Activated B cell treated with CpG ODN at 0.5 μM for 24 hours (primary cell): ENCODE results near the gene CA10. TPM values are rescaled to one million over a fixed set of nuclear protein-coding genes. Genes with fewer than 3 reads are reported as not detected.

Experiments used
- ATAC-seq: fragments of 200-7000 bp; cut with Tn5 transposase; one replicate; pipeline ENCODE4 v1.10.0; 2021; ENCODE audit warnings: low read depth, mild to moderate bottlenecking, moderate library complexity
- CTCF ChIA-PET: fragments of 350-600 bp; sonication (Branson Sonifier 250); formaldehyde crosslinking; loops from one replicate; lab custom pipeline; 2021; ENCODE audit warnings: antibody characterized with exemption; lab: Charles Lee
- POLR2A ChIA-PET: fragments of 350-600 bp; sonication (Branson Sonifier 250); formaldehyde crosslinking; loops from one replicate; lab custom pipeline; 2021; ENCODE audit warnings: antibody characterized with exemption; lab: Charles Lee
- DNase-seq: peaks from one replicate; pipeline ENCODE4 v3.0.0; 2022
- H3K27ac Mint-ChIP-seq: one replicate; pipeline ENCODE4 v1.8.0; 2020; ENCODE audit warnings: mixed read lengths
- H3K27me3 Mint-ChIP-seq: one replicate; pipeline ENCODE4 v1.8.0; 2021; ENCODE audit warnings: mixed read lengths
- H3K36me3 Mint-ChIP-seq: one replicate; pipeline ENCODE4 v1.8.0; 2021; ENCODE audit warnings: low read depth, mixed read lengths
- H3K4me1 Mint-ChIP-seq: one replicate; pipeline ENCODE4 v1.8.0; 2021; ENCODE audit warnings: mixed read lengths
- H3K4me3 Mint-ChIP-seq: one replicate; pipeline ENCODE4 v1.8.0; 2020; ENCODE audit warnings: mild to moderate bottlenecking, mixed read lengths
- H3K9me3 Mint-ChIP-seq: one replicate; pipeline ENCODE4 v1.8.0; 2020; ENCODE audit warnings: mixed read lengths
- CTCF ChIP-seq: fragments of 200-600 bp; IDR thresholded peaks from one replicate; pipeline ENCODE4 v1.8.0; 2022; ENCODE audit warnings: antibody characterized with exemption, mild to moderate bottlenecking
- intact Hi-C: fragments of 100-400 bp; cut with micrococcal nuclease; formaldehyde crosslinking; loops from one replicate; pipeline ENCODE4 v1.15.1; 2024
- total RNA-seq: library from RNA; stranded (reverse); gene quantifications from 2 replicates; pipeline ENCODE4 v1.2.3, GENCODE V29; 2022

The CA10 gene
- total RNA-seq, 1 donor from 2014 or later: not detected

GRCh38 chr17:51951741-51952140 is 206.8 kb downstream of the CA10 start:
- ChIA-PET CTCF (no interaction called here), POLR2A (no interaction called here)
- no peaks in the 10 kb centered on the region for H3K27me3 Mint-ChIP-seq
- H3K4me1 Mint-ChIP-seq: no peaks in the 10 kb centered on the region
- no peak overlapping the region for H3K27ac Mint-ChIP-seq
- no peak for TF ChIP-seq CTCF
- ATAC-seq (no peak), DNase-seq (no peak)
- peaks cover 2% of the 10 kb centered on the region for H3K9me3 Mint-ChIP-seq
- intact Hi-C loops: no loop called here
- no peaks in the 10 kb centered on the region for H3K36me3 Mint-ChIP-seq
- H3K4me3 Mint-ChIP-seq: no peak overlapping the region

GRCh38 chr17:51948128-51948527 is 210.4 kb downstream of the CA10 start:
- no peaks in the 10 kb centered on the region for H3K36me3 Mint-ChIP-seq
- ChIA-PET CTCF (no interaction called here), POLR2A (no interaction called here)
- ATAC-seq (no peak), DNase-seq (no peak)
- intact Hi-C loops: no loop called here
- no peak overlapping the region for H3K27ac Mint-ChIP-seq
- H3K27me3 Mint-ChIP-seq: no peaks in the 10 kb centered on the region
- no peaks in the 10 kb centered on the region for H3K4me1 Mint-ChIP-seq
- TF ChIP-seq CTCF: no peak
- H3K9me3 Mint-ChIP-seq: peaks cover 2% of the 10 kb centered on the region
- no peak overlapping the region for H3K4me3 Mint-ChIP-seq

- H3K27ac Mint-ChIP-seq: no peak overlapping the region
- TF ChIP-seq CTCF: no peak
- intact Hi-C loops: no loop called here
- no peaks in the 10 kb centered on the region for H3K4me1 Mint-ChIP-seq
- H3K9me3 Mint-ChIP-seq: peaks cover 2% of the 10 kb centered on the region
- H3K27me3 Mint-ChIP-seq: no peaks in the 10 kb centered on the region
- CTCF ChIA-PET: no interaction called here
- DNase-seq (no peak), ATAC-seq (no peak)
- POLR2A ChIA-PET: no interaction called here
- H3K36me3 Mint-ChIP-seq: no peaks in the 10 kb centered on the region
- H3K4me3 Mint-ChIP-seq: no peak overlapping the region
Observed at GRCh38 chr17:51947160-51947735, 211.3 kb downstream of the CA10 start.

GRCh38 chr17:51946311-51946710 is 212.2 kb downstream of the CA10 start:
- ChIA-PET POLR2A (no interaction called here), CTCF (no interaction called here)
- no peak for TF ChIP-seq CTCF
- ATAC-seq (no peak), DNase-seq (no peak)
- intact Hi-C loops: no loop called here
- Mint-ChIP-seq H3K4me1 (no peaks in the 10 kb centered on the region), H3K36me3 (no peaks in the 10 kb centered on the region), H3K4me3 (no peak overlapping the region), H3K9me3 (no peaks in the 10 kb centered on the region), H3K27ac (no peak overlapping the region), H3K27me3 (no peaks in the 10 kb centered on the region)

GRCh38 chr17:51941272-51941671 is 217.2 kb downstream of the CA10 start:
- POLR2A ChIA-PET: no interaction called here
- no peak for ATAC-seq
- intact Hi-C loops: no loop called here
- CTCF ChIA-PET: no interaction called here
- H3K4me3 Mint-ChIP-seq: no peak overlapping the region
- DNase-seq: no peak
- H3K27me3 Mint-ChIP-seq: no peaks in the 10 kb centered on the region
- H3K36me3 Mint-ChIP-seq: no peaks in the 10 kb centered on the region
- H3K27ac Mint-ChIP-seq: no peak overlapping the region
- no peaks in the 10 kb centered on the region for H3K4me1 Mint-ChIP-seq
- H3K9me3 Mint-ChIP-seq: no peaks in the 10 kb centered on the region
- no peak for TF ChIP-seq CTCF
